Suprapubic skin (tissue), 4 donors: ENCODE measurements around the gene TSHZ2.
"Not testable (repeated sequence)": the region's sequence is repeated elsewhere in the genome, so short reads cannot be mapped to it uniquely, and the experiment has no call there.

Experiments used
- CTCF ChIP-seq, 2 donors: fragments of 200-600 bp in 1 of 2; fragments of 450-650 bp in 1 of 2; sonication (generic) in 1 of 2; IDR thresholded peaks; one replicate each; pipeline ENCODE4 v1.5.1; 2016 to 2019; ENCODE audit warnings: antibody characterized with exemption in 2 of 2, mild to moderate bottlenecking in 1 of 2, moderate library complexity in 1 of 2
- POLR2A ChIP-seq, 2 donors: fragments of 450-650 bp; IDR thresholded peaks; one replicate each; pipeline ENCODE4 v1.6.1; 2017; ENCODE audit warnings: antibody characterized with exemption in 2 of 2, mild to moderate bottlenecking in 2 of 2, moderate library complexity in 2 of 2
- POLR2AphosphoS5 ChIP-seq, 3 donors: sonication (generic); formaldehyde crosslinking; IDR thresholded peaks; one replicate each; pipeline ENCODE4 v1.6.1; 2017; ENCODE audit warnings: antibody characterized with exemption in 3 of 3

GRCh38 chr20:53521421-53521820 is 549.3 kb downstream of the TSHZ2 start:
- not testable (repeated sequence) for TF ChIP-seq CTCF, POLR2AphosphoS5, POLR2A (IDR thresholded peaks at IDR 0.05)
